ENCODE measurements around the gene CLASRP.

DNA sequence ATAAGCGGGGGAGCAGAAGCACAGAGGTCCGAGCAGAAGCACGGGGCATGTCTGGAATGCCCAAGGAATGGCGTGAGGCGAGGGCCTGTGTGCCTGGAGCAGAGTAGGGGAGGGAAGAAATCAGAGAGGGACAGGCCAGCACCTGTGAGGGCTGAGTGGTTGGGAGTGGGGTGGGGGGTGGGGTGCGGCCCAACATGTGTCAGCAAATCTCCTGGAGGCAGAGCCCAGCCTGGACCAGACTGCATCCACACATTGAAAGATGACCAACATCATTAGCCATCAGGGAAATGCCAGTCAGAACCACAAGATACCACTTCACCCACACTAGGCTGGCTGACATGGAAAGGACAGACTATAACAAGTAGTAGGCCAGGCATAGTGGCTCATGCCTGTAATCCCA, 11.2 kb downstream of the CLASRP start:
- TF ChIP-seq EZH2 (IDR thresholded peaks at IDR 0.05; ENCODE audit: insufficient read depth, poor library complexity, severe bottlenecking) (no peak), EZH2phosphoT487 (IDR thresholded peaks at IDR 0.05; ENCODE audit: insufficient read depth, low read depth) (no peak)
